ENCODE measurements around the gene IFNL4. TPM values are rescaled to one million over a fixed set of nuclear protein-coding genes. Genes with fewer than 3 reads are reported as not detected.

Gene IFNL4
- total RNA-seq, 1 experiment from 2014 or later: not detected

- Histone ChIP-seq H3K4me3 (ENCODE audit: low read depth, low read length) (no peak overlapping the region), H3K27me3 (replicated peaks; ENCODE audit: control insufficient read depth, insufficient read depth, low read length) (no peaks in the 10 kb centered on the region), H3K36me3 (ENCODE audit: control insufficient read depth, insufficient read depth, low read length) (no peaks in the 10 kb centered on the region), H3K4me1 (no peaks in the 10 kb centered on the region; the same call in 1 of the 2 replicates), H3K9me3 (peaks cover 11% of the 10 kb centered on the region)
- peak; percentile 39 to 46 for TF ChIP-seq CTCF (IDR thresholded peaks at IDR 0.05; ENCODE audit: insufficient read depth in 1 of 2, low read depth in 1 of 2, low read length in 1 of 2, severe bottlenecking in 1 of 2, unreplicated experiment in 1 of 2)
- H3K27ac Mint-ChIP-seq (ENCODE audit: unreplicated experiment): no peak overlapping the region
- H3K4me1 Mint-ChIP-seq (ENCODE audit: low read depth, unreplicated experiment): no peaks in the 10 kb centered on the region
- H3K4me3 Mint-ChIP-seq (ENCODE audit: unreplicated experiment): no peak overlapping the region
- ChIA-PET POLR2A (interaction anchor here (0.6 kb wide), 1 partner anchor 236 kb away, joined by 14 read pairs; no protein-coding TSS in a partner anchor), CTCF (interaction anchor here (1.0 to 1.3 kb wide), 3 partner anchors 46 to 115 kb away, joined by 3 to 5 read pairs (median 4); no protein-coding TSS in a partner anchor)
- intact Hi-C loops (cut with micrococcal nuclease; ENCODE audit: unreplicated experiment): loop anchor here (1.0 kb wide), 1 partner anchor 116 kb away; no protein-coding TSS in a partner anchor
- peaks cover 10% of the 10 kb centered on the region for H3K9me3 Mint-ChIP-seq (ENCODE audit: unreplicated experiment)
- DNase-seq: peak; percentile 48 to 67
- BruUV-seq (replicated peaks): no TSS peak
- H3K27me3 Mint-ChIP-seq (ENCODE audit: insufficient read depth, unreplicated experiment): no peaks in the 10 kb centered on the region
- peaks cover 5% of the 10 kb centered on the region for H3K36me3 Mint-ChIP-seq (ENCODE audit: insufficient read depth, unreplicated experiment)
Measured at GRCh38 chr19:39212375-39212742, 36.3 kb downstream of the IFNL4 start.

- Histone ChIP-seq H3K36me3 (ENCODE audit: control insufficient read depth, insufficient read depth, low read length) (no peaks in the 10 kb centered on the region), H3K9me3 (peaks cover 11% of the 10 kb centered on the region), H3K4me3 (ENCODE audit: low read depth, low read length) (no peak overlapping the region), H3K4me1 (no peaks in the 10 kb centered on the region; the same call in 1 of the 2 replicates), H3K27me3 (replicated peaks; ENCODE audit: control insufficient read depth, insufficient read depth, low read length) (no peaks in the 10 kb centered on the region)
- Mint-ChIP-seq H3K27ac (ENCODE audit: unreplicated experiment) (no peak overlapping the region), H3K36me3 (ENCODE audit: insufficient read depth, unreplicated experiment) (peaks cover 5% of the 10 kb centered on the region), H3K4me1 (ENCODE audit: low read depth, unreplicated experiment) (no peaks in the 10 kb centered on the region), H3K27me3 (ENCODE audit: insufficient read depth, unreplicated experiment) (no peaks in the 10 kb centered on the region), H3K9me3 (ENCODE audit: unreplicated experiment) (peaks cover 5% of the 10 kb centered on the region), H3K4me3 (ENCODE audit: unreplicated experiment) (no peak overlapping the region)
- DNase-seq: no peak
- CTCF ChIA-PET: interaction anchor here (0.7 to 1.3 kb wide), 4 partner anchors 44 to 115 kb away, joined by 3 to 5 read pairs (median 4); no protein-coding TSS in a partner anchor
- POLR2A ChIA-PET: interaction anchor here (0.6 kb wide), 1 partner anchor 236 kb away, joined by 14 read pairs; no protein-coding TSS in a partner anchor
- intact Hi-C loops (cut with micrococcal nuclease; ENCODE audit: unreplicated experiment): loop anchor here (1.0 kb wide), 1 partner anchor 116 kb away; no protein-coding TSS in a partner anchor
- TF ChIP-seq CTCF (IDR thresholded peaks at IDR 0.05; ENCODE audit: insufficient read depth in 1 of 2, low read depth in 1 of 2, low read length in 1 of 2, severe bottlenecking in 1 of 2, unreplicated experiment in 1 of 2): no peak
- BruUV-seq (replicated peaks): no TSS peak
Measured at GRCh38 chr19:39211731-39212374, 36.8 kb downstream of the IFNL4 start.

GRCh38 chr19:39209196-39209595 lies 39.5 kb downstream of the IFNL4 start:
- no peak for TF ChIP-seq CTCF (IDR thresholded peaks at IDR 0.05; ENCODE audit: insufficient read depth in 1 of 2, low read depth in 1 of 2, low read length in 1 of 2, severe bottlenecking in 1 of 2, unreplicated experiment in 1 of 2)
- Histone ChIP-seq H3K4me1 (peaks cover 11% of the 10 kb centered on the region), H3K9me3 (no peaks in the 10 kb centered on the region), H3K4me3 (ENCODE audit: low read depth, low read length) (no peak overlapping the region), H3K27me3 (replicated peaks; ENCODE audit: control insufficient read depth, insufficient read depth, low read length) (no peaks in the 10 kb centered on the region), H3K36me3 (ENCODE audit: control insufficient read depth, insufficient read depth, low read length) (no peaks in the 10 kb centered on the region)
- H3K27ac Mint-ChIP-seq (ENCODE audit: unreplicated experiment): no peak overlapping the region
- no TSS peak for BruUV-seq (replicated peaks)
- no peaks in the 10 kb centered on the region for H3K9me3 Mint-ChIP-seq (ENCODE audit: unreplicated experiment)
- CTCF ChIA-PET: no interaction called here
- no peak overlapping the region for H3K4me3 Mint-ChIP-seq (ENCODE audit: unreplicated experiment)
- H3K36me3 Mint-ChIP-seq (ENCODE audit: insufficient read depth, unreplicated experiment): peaks cover 2% of the 10 kb centered on the region
- POLR2A ChIA-PET: no interaction called here
- DNase-seq: no peak
- H3K4me1 Mint-ChIP-seq (ENCODE audit: low read depth, unreplicated experiment): peaks cover 6% of the 10 kb centered on the region
- intact Hi-C loops (cut with micrococcal nuclease; ENCODE audit: unreplicated experiment): no loop called here
- no peaks in the 10 kb centered on the region for H3K27me3 Mint-ChIP-seq (ENCODE audit: insufficient read depth, unreplicated experiment)
